H9 (cell line): ENCODE results near the gene CFAP100. TPM values are rescaled to one million over a fixed set of nuclear protein-coding genes. Genes with fewer than 3 reads are reported as not detected.

Source experiments
- DNase-seq: peaks from one replicate; pipeline ENCODE4 v3.0.0-alpha.2; 2017
- H2AFZ ChIP-seq: one replicate; pipeline ENCODE4 v1.6.1; 2013; ENCODE audit warnings: mild to moderate bottlenecking, low read length, control low read depth, moderate library complexity
- H2AK5ac ChIP-seq: 2 replicates; pipeline ENCODE4 v1.6.1; 2013; ENCODE audit warnings: low read length, control low read depth, mixed read lengths; ENCODE audit not compliant: insufficient read length
- H2BK120ac ChIP-seq: one replicate; pipeline ENCODE4 v1.6.1; 2013; ENCODE audit warnings: low read depth, mild to moderate bottlenecking, low read length, control low read depth, inconsistent platforms; ENCODE audit not compliant: poor library complexity, severe bottlenecking
- H2BK12ac ChIP-seq: 2 replicates; pipeline ENCODE4 v1.6.1; 2013; ENCODE audit warnings: low read length, control low read depth, mixed read lengths, low read depth; ENCODE audit not compliant: insufficient read length
- H2BK15ac ChIP-seq: 2 replicates; pipeline ENCODE4 v1.6.1; 2013; ENCODE audit warnings: low read depth, low read length, control low read depth
- H2BK20ac ChIP-seq: one replicate; pipeline ENCODE4 v1.6.1; 2013; ENCODE audit warnings: low read depth, mild to moderate bottlenecking, low read length, control low read depth, inconsistent platforms; ENCODE audit not compliant: poor library complexity, severe bottlenecking
- H2BK5ac ChIP-seq: 2 replicates; pipeline ENCODE4 v1.6.1; 2013; ENCODE audit warnings: low read length, control low read depth, mixed read lengths; ENCODE audit not compliant: insufficient read length
- H3K14ac ChIP-seq: 2 replicates; pipeline ENCODE4 v1.6.1; 2013; ENCODE audit warnings: low read length, control low read depth; ENCODE audit not compliant: insufficient read depth
- H3K18ac ChIP-seq: 2 replicates; pipeline ENCODE4 v1.6.1; 2013; ENCODE audit warnings: low read depth, mild to moderate bottlenecking, mixed read lengths, low read length, control low read depth; ENCODE audit not compliant: insufficient read length
- H3K23ac ChIP-seq: 2 replicates; pipeline ENCODE4 v1.6.1; 2013; ENCODE audit warnings: low read length, control low read depth, mixed read lengths, low read depth; ENCODE audit not compliant: insufficient read length
- H3K23me2 ChIP-seq: 2 replicates; pipeline ENCODE4 v1.6.1; 2013; ENCODE audit warnings: low read depth, mild to moderate bottlenecking, mixed read lengths, low read length, control low read depth; ENCODE audit not compliant: insufficient read length, poor library complexity, severe bottlenecking
- H3K27ac ChIP-seq: 2 replicates; pipeline ENCODE4 v1.5.1; 2013; ENCODE audit warnings: low read length, control low read depth, mixed read lengths, low read depth; ENCODE audit not compliant: insufficient read length
- H3K27me3 ChIP-seq: 2 replicates; pipeline ENCODE4 v1.6.1; 2013; ENCODE audit warnings: low read length, control low read depth, inconsistent platforms; ENCODE audit not compliant: insufficient read depth
- H3K4ac ChIP-seq: 2 replicates; pipeline ENCODE4 v1.6.1; 2013; ENCODE audit warnings: low read depth, mild to moderate bottlenecking, control low read depth, inconsistent platforms, low read length, moderate library complexity
- H3K4me1 ChIP-seq: 2 replicates; pipeline ENCODE4 v1.6.1; 2013; ENCODE audit warnings: low read length, control low read depth, inconsistent platforms; ENCODE audit not compliant: insufficient read depth
- H3K4me2 ChIP-seq: 2 replicates; pipeline ENCODE4 v1.6.1; 2013; ENCODE audit warnings: low read length, control low read depth, mixed read lengths; ENCODE audit not compliant: insufficient read length, insufficient read depth
- H3K56ac ChIP-seq: 2 replicates; pipeline ENCODE4 v1.6.1; 2013; ENCODE audit warnings: low read depth, mild to moderate bottlenecking, mixed read lengths, low read length, control low read depth; ENCODE audit not compliant: insufficient read length
- H3K79me1 ChIP-seq: 2 replicates; pipeline ENCODE4 v1.6.1; 2013; ENCODE audit warnings: low read depth, mild to moderate bottlenecking, moderate library complexity, low read length, control low read depth, inconsistent platforms; ENCODE audit not compliant: insufficient read depth, poor library complexity, severe bottlenecking
- H3K79me2 ChIP-seq: 2 replicates; pipeline ENCODE4 v1.6.1; 2013; ENCODE audit warnings: low read length, control low read depth, inconsistent platforms; ENCODE audit not compliant: insufficient read depth
- H3K9ac ChIP-seq: 2 replicates; pipeline ENCODE4 v1.6.1; 2013; ENCODE audit warnings: low read length, control low read depth, mixed read lengths; ENCODE audit not compliant: insufficient read length; ENCODE audit errors: extremely low read depth
- H3K9me3 ChIP-seq: one replicate; pipeline ENCODE4 v1.6.1; 2013; ENCODE audit warnings: low read depth, low read length, inconsistent platforms; ENCODE audit not compliant: control insufficient read depth
- H3T11ph ChIP-seq: one replicate; pipeline ENCODE4 v1.6.1; 2013; ENCODE audit warnings: mild to moderate bottlenecking, low read length, control low read depth, inconsistent platforms
- H4K20me1 ChIP-seq: one replicate; pipeline ENCODE4 v1.6.1; 2013; ENCODE audit not compliant: control insufficient read depth, insufficient read length, insufficient read depth
- H4K5ac ChIP-seq: 2 replicates; pipeline ENCODE4 v1.6.1; 2013; ENCODE audit warnings: low read depth, mild to moderate bottlenecking, mixed read lengths, low read length, control low read depth; ENCODE audit not compliant: insufficient read length
- H4K8ac ChIP-seq: replicated peaks from 2 replicates; pipeline ENCODE4 v1.6.1; 2013; ENCODE audit warnings: low read length, control low read depth, mixed read lengths, low read depth; ENCODE audit not compliant: insufficient read length
- H4K91ac ChIP-seq: 2 replicates; pipeline ENCODE4 v1.6.1; 2013; ENCODE audit warnings: low read depth, mild to moderate bottlenecking, moderate library complexity, mixed read lengths, low read length, control low read depth; ENCODE audit not compliant: insufficient read length
- H3K27ac Mint-ChIP-seq, 3 experiments: 2 replicates in 2 of 3; 3 replicates in 1 of 3; pipeline ENCODE4 v1.8.0; 2020 to 2021; ENCODE audit warnings: mixed read lengths in 3 of 3, mild to moderate bottlenecking in 1 of 3, moderate library complexity in 1 of 3
- H3K27me3 Mint-ChIP-seq: 2 replicates; pipeline ENCODE4 v1.8.0; 2021; ENCODE audit warnings: low read depth, mild to moderate bottlenecking, moderate library complexity, mixed read lengths
- H3K36me3 Mint-ChIP-seq, 3 experiments: 2 replicates in 2 of 3; 3 replicates in 1 of 3; pipeline ENCODE4 v1.8.0; 2020 to 2021; ENCODE audit warnings: low read depth in 3 of 3, mixed read lengths in 3 of 3; ENCODE audit not compliant: insufficient read depth in 1 of 3
- H3K4me1 Mint-ChIP-seq, 2 experiments: 2 replicates each; pipeline ENCODE4 v1.8.0; 2020; ENCODE audit warnings: mixed read lengths in 2 of 2
- H3K4me3 Mint-ChIP-seq, 2 experiments: 2 replicates in 1 of 2; 3 replicates in 1 of 2; pipeline ENCODE4 v1.8.0; 2020 to 2021; ENCODE audit warnings: mild to moderate bottlenecking in 2 of 2, mixed read lengths in 2 of 2, moderate library complexity in 1 of 2
- H3K9me3 Mint-ChIP-seq, 2 experiments: 2 replicates in 1 of 2; 3 replicates in 1 of 2; pipeline ENCODE4 v1.8.0; 2020; ENCODE audit warnings: mild to moderate bottlenecking in 2 of 2, mixed read lengths in 2 of 2, moderate library complexity in 1 of 2
- WGBS: extraction: QIAGEN DNeasy Blood & Tissue Kit; methylation state at CpG from one replicate; pipeline ENCODE4 v1.1.7; 2013; ENCODE audit warnings: missing lambda C conversion rate, low lambda C conversion rate, mixed read lengths; ENCODE audit not compliant: insufficient read length; ENCODE audit errors: extremely low coverage; 5-methylcytosine and 5-hydroxymethylcytosine counted together
- total RNA-seq: library from RNA; stranded (reverse); gene quantifications from 2 replicates; pipeline ENCODE4 v1.2.1, GENCODE V29; 2021
- TF ChIP-seq, protein P1 (sequence below): fragments of 200-600 bp; sonication (generic); conservative IDR thresholded peaks from 3 replicates; pipeline ENCODE4 v1.8.0; 2021; ENCODE audit warnings: antibody characterized with exemption, mild to moderate bottlenecking

CFAP100 gene
- total RNA-seq, 1 experiment from 2014 or later: 0.44 TPM

DNA sequence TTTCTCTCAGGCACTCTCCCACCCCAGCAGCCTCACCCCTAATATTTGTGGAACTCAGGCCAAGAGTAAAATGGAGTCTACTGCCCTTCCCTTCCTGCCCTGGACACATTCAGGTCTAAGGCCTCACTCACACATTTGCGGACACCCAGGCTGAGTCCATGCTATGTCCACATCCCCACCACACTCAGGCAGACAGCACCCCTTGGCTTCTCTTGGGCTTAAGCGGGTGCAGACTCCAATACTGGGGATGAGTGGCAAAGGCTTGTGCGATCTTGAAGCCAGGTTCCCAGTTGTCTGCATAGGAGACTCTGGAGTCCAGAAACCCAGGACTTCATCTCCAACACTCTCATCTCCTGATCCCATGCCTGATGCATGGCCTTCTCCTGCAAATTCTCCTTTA is 17.5 kb upstream of the CFAP100 start:
- H3T11ph ChIP-seq: no peak overlapping the region

More for the DNA sequence above, 17.5 kb upstream of the CFAP100 start:
- H3K79me2 ChIP-seq: no peaks in the 10 kb centered on the region
- no peak overlapping the region for H3K14ac ChIP-seq
- no peak overlapping the region for H3K56ac ChIP-seq
- H3K79me1 ChIP-seq: no peaks in the 10 kb centered on the region
- H2BK12ac ChIP-seq: no peak overlapping the region
- no peak overlapping the region for H2BK15ac ChIP-seq
- Mint-ChIP-seq H3K36me3 (no peaks in the 10 kb centered on the region; a peak in 1 of 7 replicates), H3K4me1 (peaks cover 17 to 21% of the 10 kb centered on the region in 2 experiments), H3K27me3 (peaks cover 6% of the 10 kb centered on the region), H3K9me3 (peaks cover 0 to 3% of the 10 kb centered on the region in 2 experiments; a peak in 3 of 5 replicates), H3K4me3 (no peak overlapping the region), H3K27ac (peak overlapping the region in 1 of 3 experiments; percentile 87; a peak in 1 of 7 replicates)
- no peaks in the 10 kb centered on the region for H3K9me3 ChIP-seq
- WGBS: no CpG with 5 or more reads among the region's 3 CpGs
- no peak overlapping the region for H3K4ac ChIP-seq
- H2BK5ac ChIP-seq: no peak overlapping the region
- no peak overlapping the region for H4K8ac ChIP-seq
- no peak for DNase-seq
- H2BK120ac ChIP-seq: no peak overlapping the region
- H3K27ac ChIP-seq: no peak overlapping the region
- H3K4me2 ChIP-seq: no peak overlapping the region
- H3K23ac ChIP-seq: no peak overlapping the region
- TF ChIP-seq, protein P1, sequence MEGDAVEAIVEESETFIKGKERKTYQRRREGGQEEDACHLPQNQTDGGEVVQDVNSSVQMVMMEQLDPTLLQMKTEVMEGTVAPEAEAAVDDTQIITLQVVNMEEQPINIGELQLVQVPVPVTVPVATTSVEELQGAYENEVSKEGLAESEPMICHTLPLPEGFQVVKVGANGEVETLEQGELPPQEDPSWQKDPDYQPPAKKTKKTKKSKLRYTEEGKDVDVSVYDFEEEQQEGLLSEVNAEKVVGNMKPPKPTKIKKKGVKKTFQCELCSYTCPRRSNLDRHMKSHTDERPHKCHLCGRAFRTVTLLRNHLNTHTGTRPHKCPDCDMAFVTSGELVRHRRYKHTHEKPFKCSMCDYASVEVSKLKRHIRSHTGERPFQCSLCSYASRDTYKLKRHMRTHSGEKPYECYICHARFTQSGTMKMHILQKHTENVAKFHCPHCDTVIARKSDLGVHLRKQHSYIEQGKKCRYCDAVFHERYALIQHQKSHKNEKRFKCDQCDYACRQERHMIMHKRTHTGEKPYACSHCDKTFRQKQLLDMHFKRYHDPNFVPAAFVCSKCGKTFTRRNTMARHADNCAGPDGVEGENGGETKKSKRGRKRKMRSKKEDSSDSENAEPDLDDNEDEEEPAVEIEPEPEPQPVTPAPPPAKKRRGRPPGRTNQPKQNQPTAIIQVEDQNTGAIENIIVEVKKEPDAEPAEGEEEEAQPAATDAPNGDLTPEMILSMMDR: no peak
- H4K20me1 ChIP-seq: no peaks in the 10 kb centered on the region
- no peaks in the 10 kb centered on the region for H3K27me3 ChIP-seq
- H3K4me1 ChIP-seq: peaks cover 3% of the 10 kb centered on the region
- no peak overlapping the region for H2BK20ac ChIP-seq
- H2AK5ac ChIP-seq: no peak overlapping the region
- H2AFZ ChIP-seq: no peak overlapping the region
- H4K91ac ChIP-seq: no peak overlapping the region
- H3K23me2 ChIP-seq: no peaks in the 10 kb centered on the region
- no peak overlapping the region for H3K9ac ChIP-seq
- no peak overlapping the region for H3K18ac ChIP-seq
- no peak overlapping the region for H4K5ac ChIP-seq
